Testis (tissue), 3 donors: ENCODE measurements around the gene SENP5. TPM values are rescaled to one million over a fixed set of nuclear protein-coding genes. Genes with fewer than 3 reads are reported as not detected.

Source experiments
- DNase-seq: peaks from one replicate; pipeline ENCODE4 v3.0.0-alpha.2; 2019
- H3K27ac ChIP-seq, 2 donors: fragments of 200-600 bp; sonication (generic); one replicate each; pipeline ENCODE4 v1.5.1; 2019
- H3K27me3 ChIP-seq: fragments of 200-600 bp; sonication (generic); one replicate; pipeline ENCODE4 v1.5.1; 2019
- H3K36me3 ChIP-seq: fragments of 200-600 bp; sonication (generic); one replicate; pipeline ENCODE4 v1.5.1; 2017; ENCODE audit warnings: low read depth; ENCODE audit errors: missing control alignments
- H3K4me1 ChIP-seq: fragments of 200-600 bp; sonication (generic); one replicate; pipeline ENCODE4 v1.5.1; 2019
- H3K4me3 ChIP-seq, 2 donors: fragments of 200-600 bp; sonication (generic); one replicate each; pipeline ENCODE4 v1.5.1; 2017 to 2019
- H3K9me3 ChIP-seq: fragments of 200-600 bp; sonication (generic); one replicate; pipeline ENCODE4 v1.5.1; 2017
- POLR2A ChIP-seq: fragments of 450-650 bp; IDR thresholded peaks from one replicate; pipeline ENCODE4 v1.6.1; 2017; ENCODE audit warnings: antibody characterized with exemption, mild to moderate bottlenecking, moderate library complexity
- WGBS, 2 donors: methylation state at CpG; one replicate each; pipeline ENCODE4 v1.1.5; 2018; 5-methylcytosine and 5-hydroxymethylcytosine counted together
- intact Hi-C: fragments of 100-400 bp; cut with DNase I; formaldehyde crosslinking; loops from one replicate; pipeline ENCODE4 v1.15.1; 2023; ENCODE audit warnings: low total_unique reads
- polyA plus RNA-seq: library from polyadenylated mRNA; stranded (reverse); fragments of 350-450 nt; fragmentation: Illumina TruSeq; extraction: RNeasy Lipid Tissue Mini Kit (QIAGEN cat#74804); gene quantifications from one replicate; pipeline ENCODE4 v1.2.3, GENCODE V29; 2014; ENCODE audit warnings: low read depth, low replicate concordance; ENCODE audit not compliant: insufficient read depth
- total RNA-seq, 2 donors: library from RNA; depleted of rRNA; stranded (reverse); fragments of >200 nt; gene quantifications; one replicate each; pipeline ENCODE4 v1.2.3, GENCODE V29; 2016
- TF ChIP-seq, protein P1 (sequence below), 3 experiments: fragments of 450-650 bp in 2 of 3; fragments of 200-600 bp in 1 of 3; sonication (generic) in 1 of 3; IDR thresholded peaks; one replicate each; pipeline ENCODE4 v1.5.1; 2016 to 2019; ENCODE audit warnings: antibody characterized with exemption in 3 of 3, mild to moderate bottlenecking in 2 of 3, moderate library complexity in 1 of 3

SENP5 gene
- total and polyA plus RNA-seq, 3 donors from 2014 or later = 40.9 to 83.9 (median 76.8) TPM

DNA sequence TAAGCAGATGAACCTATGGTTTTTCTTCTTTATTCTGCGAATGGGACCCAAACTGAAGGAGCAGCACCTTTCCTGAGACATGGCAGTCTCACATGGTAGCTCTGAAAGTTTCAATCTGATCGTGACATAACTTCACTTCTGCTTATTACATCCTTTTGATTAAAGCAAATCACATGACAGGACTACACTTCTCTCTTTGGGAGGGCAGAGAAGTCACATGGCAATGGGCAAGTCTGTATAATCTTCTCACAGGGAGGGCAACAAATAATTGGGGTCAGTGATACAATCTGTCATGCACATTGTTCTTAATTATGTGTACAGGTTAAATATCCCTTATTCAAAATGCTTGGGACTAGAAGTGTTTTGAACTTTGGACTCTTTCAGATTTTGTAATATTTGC, 53.0 kb downstream of the SENP5 start:
- H3K36me3 ChIP-seq = no peaks in the 10 kb centered on the region
- no peak for TF ChIP-seq POLR2A
- TF ChIP-seq, protein P1, sequence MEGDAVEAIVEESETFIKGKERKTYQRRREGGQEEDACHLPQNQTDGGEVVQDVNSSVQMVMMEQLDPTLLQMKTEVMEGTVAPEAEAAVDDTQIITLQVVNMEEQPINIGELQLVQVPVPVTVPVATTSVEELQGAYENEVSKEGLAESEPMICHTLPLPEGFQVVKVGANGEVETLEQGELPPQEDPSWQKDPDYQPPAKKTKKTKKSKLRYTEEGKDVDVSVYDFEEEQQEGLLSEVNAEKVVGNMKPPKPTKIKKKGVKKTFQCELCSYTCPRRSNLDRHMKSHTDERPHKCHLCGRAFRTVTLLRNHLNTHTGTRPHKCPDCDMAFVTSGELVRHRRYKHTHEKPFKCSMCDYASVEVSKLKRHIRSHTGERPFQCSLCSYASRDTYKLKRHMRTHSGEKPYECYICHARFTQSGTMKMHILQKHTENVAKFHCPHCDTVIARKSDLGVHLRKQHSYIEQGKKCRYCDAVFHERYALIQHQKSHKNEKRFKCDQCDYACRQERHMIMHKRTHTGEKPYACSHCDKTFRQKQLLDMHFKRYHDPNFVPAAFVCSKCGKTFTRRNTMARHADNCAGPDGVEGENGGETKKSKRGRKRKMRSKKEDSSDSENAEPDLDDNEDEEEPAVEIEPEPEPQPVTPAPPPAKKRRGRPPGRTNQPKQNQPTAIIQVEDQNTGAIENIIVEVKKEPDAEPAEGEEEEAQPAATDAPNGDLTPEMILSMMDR (IDR thresholded peaks at IDR 0.05) = no peak
- intact Hi-C loops = no loop called here

DNA sequence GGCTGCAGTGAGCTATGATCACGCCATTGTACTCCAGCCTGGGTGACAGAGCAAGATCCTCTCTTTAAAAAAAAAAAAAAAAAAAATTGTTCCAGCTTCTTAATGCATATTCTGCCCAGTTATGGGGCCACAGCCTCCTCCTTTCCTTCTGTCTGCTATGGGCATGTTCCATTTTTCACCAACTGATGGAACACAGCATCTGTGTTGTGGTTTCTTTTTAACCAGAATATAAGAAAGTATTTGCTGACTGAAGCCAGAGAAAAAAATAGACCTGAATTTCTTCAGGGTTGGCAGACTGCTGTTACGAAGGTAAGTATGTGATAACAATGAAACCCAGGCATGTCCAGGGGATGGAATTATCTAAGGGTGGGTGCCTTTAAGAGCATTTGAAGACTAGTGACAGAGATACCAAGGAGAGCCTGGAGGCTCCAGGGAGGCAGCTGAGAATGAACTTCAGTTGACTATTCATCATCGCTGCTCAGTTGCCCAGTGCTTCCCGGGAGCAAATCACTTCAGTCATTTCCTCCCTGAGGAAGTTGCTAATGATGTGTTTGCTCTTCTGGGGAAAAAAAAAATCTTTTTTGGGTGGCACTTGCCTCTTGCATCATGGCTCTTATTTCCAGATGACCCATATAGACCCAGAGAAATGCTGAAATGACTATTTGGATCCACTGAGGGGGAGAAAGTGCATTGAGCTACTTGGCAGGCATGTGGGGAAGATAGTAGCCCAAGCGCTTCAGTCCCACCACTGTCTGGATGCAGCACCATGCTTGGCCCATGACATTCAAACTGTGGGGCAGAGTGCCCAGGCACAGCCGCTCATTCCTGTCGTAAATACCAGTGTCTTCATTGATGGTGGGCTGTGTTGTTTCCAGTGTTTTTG, 60.1 kb downstream of the SENP5 start:
- intact Hi-C loops = no loop called here
- DNase-seq = no peak
- 92 to 94% methylated on average over 7 of the region's 7 CpGs for WGBS, 2 donors
- H3K4me1 ChIP-seq = no peaks in the 10 kb centered on the region
- H3K36me3 ChIP-seq = no peaks in the 10 kb centered on the region
- H3K27ac ChIP-seq = no peak overlapping the region
- H3K9me3 ChIP-seq = no peaks in the 10 kb centered on the region
- TF ChIP-seq, protein P1 (IDR thresholded peaks at IDR 0.05) = no peak
- TF ChIP-seq POLR2A = no peak
- no peaks in the 10 kb centered on the region for H3K27me3 ChIP-seq
- no peak overlapping the region for H3K4me3 ChIP-seq

More for the DNA sequence above, 53.0 kb downstream of the SENP5 start:
- no peaks in the 10 kb centered on the region for H3K27me3 ChIP-seq
- no peaks in the 10 kb centered on the region for H3K9me3 ChIP-seq
- no peak overlapping the region for H3K4me3 ChIP-seq
- H3K27ac ChIP-seq = no peak overlapping the region
- DNase-seq = no peak
- H3K4me1 ChIP-seq = no peaks in the 10 kb centered on the region
- 54 to 82% methylated on average over 2 of the region's 2 CpGs for WGBS, 2 donors

DNA sequence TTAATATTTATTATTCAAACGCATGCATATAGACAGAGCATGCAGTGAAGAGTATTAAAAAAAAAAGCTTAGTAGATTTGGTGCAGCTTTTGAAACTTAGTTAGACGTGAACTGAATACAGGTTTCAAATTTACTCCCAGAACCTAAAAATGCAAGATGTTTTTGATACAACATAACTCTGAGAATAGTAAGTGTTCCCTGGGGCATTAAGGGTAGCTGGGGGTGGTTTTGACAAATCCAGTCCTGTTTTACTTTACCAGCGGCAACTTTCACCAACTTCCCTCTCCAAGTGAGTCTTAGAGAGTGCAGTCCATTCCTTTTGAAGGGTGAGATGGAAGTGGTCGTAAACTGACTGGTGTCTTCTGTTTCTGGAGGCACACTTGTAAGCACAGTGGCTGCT, 63.4 kb downstream of the SENP5 start:
- Histone ChIP-seq H3K4me3 (no peak overlapping the region), H3K36me3 (no peaks in the 10 kb centered on the region), H3K27ac (no peak overlapping the region), H3K27me3 (no peaks in the 10 kb centered on the region), H3K9me3 (no peaks in the 10 kb centered on the region), H3K4me1 (no peaks in the 10 kb centered on the region)
- intact Hi-C loops = no loop called here
- 87% methylated on average over 4 of the region's 4 CpGs for WGBS, 2 donors
- TF ChIP-seq, protein P1 (IDR thresholded peaks at IDR 0.05) = no peak
- no peak for TF ChIP-seq POLR2A
- DNase-seq = no peak

DNA sequence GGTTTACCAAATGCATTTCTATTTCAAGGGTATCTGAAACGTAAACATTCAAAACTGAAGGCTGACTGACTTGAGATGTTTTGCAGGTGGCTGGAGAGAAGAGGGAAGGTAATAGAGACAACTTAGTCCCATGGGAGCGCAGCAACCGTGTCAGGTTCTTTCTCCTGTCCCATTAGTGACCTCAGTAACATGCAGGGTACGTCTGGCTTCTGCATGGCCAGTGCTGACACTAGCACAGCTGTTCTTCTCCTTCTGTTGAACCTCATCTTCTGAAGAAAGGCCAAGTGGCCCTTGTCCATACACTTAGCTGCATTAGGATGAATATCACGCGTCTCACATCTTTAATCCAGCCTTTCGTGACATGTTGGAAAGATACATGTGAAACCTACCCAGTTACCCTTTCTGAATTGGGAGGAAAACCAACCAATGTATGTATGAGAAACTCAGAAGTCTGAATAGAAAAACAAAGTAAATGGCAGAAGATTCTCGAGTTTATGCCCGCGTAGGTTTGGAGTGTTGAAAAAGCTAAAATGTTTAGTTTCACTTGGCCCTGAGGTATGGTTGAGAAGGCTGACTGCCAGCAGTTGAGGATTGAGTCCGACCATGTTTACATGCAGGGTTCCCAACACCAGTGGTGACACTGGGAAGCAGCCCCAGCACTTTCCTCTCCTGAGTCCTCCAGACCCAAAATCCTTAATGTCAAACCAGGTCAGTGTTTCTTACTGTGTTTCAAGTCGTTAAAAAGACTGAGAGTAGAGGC, 64.3 kb downstream of the SENP5 start:
- H3K4me1 ChIP-seq = no peaks in the 10 kb centered on the region
- no peaks in the 10 kb centered on the region for H3K27me3 ChIP-seq
- no peak overlapping the region for H3K27ac ChIP-seq
- H3K9me3 ChIP-seq = no peaks in the 10 kb centered on the region
- WGBS, 2 donors = 86 to 88% methylated on average over 12 of the region's 12 CpGs
- H3K4me3 ChIP-seq = no peak overlapping the region
- TF ChIP-seq, protein P1 (IDR thresholded peaks at IDR 0.05) = no peak
- DNase-seq = no peak
- no peaks in the 10 kb centered on the region for H3K36me3 ChIP-seq
- intact Hi-C loops = no loop called here
